ENCODE results near the gene UBN2. TPM values are rescaled to one million over a fixed set of nuclear protein-coding genes. Genes with fewer than 3 reads are reported as not detected.

Gene UBN2
- total RNA-seq, 6 experiments from 2014 or later, result 7.7 to 10.1 (median 9.3) TPM

GRCh38 chr7:139286144-139286543 is 55.1 kb downstream of the UBN2 start:
- H3K27ac Mint-ChIP-seq, result no peak overlapping the region
- DNase-seq, result no peak
- no peaks in the 10 kb centered on the region for H3K27me3 Mint-ChIP-seq (ENCODE audit: insufficient read depth)
- H3K36me3 Mint-ChIP-seq (ENCODE audit: low read depth), result peaks cover 25% of the 10 kb centered on the region
- no peaks in the 10 kb centered on the region for H3K9me3 Mint-ChIP-seq
- no peak overlapping the region for H3K4me3 Mint-ChIP-seq
- TF ChIP-seq CTCF (IDR thresholded peaks at IDR 0.05), result no peak
- no peaks in the 10 kb centered on the region for H3K4me1 Mint-ChIP-seq (ENCODE audit: low read depth)

GRCh38 chr7:139292821-139293220 is 61.8 kb downstream of the UBN2 start:
- Mint-ChIP-seq H3K4me3 (no peak overlapping the region), H3K27me3 (ENCODE audit: insufficient read depth) (no peaks in the 10 kb centered on the region), H3K27ac (no peak overlapping the region), H3K4me1 (ENCODE audit: low read depth) (no peaks in the 10 kb centered on the region), H3K9me3 (no peaks in the 10 kb centered on the region), H3K36me3 (ENCODE audit: low read depth) (peaks cover 12% of the 10 kb centered on the region)
- no peak for TF ChIP-seq CTCF (IDR thresholded peaks at IDR 0.05)
- no peak for DNase-seq

GRCh38 chr7:139293534-139293933 is 62.5 kb downstream of the UBN2 start:
- no peak for DNase-seq
- H3K36me3 Mint-ChIP-seq (ENCODE audit: low read depth), result peaks cover 9% of the 10 kb centered on the region
- H3K4me1 Mint-ChIP-seq (ENCODE audit: low read depth), result no peaks in the 10 kb centered on the region
- no peak overlapping the region for H3K4me3 Mint-ChIP-seq
- H3K27ac Mint-ChIP-seq, result no peak overlapping the region
- no peaks in the 10 kb centered on the region for H3K9me3 Mint-ChIP-seq
- no peak for TF ChIP-seq CTCF (IDR thresholded peaks at IDR 0.05)
- H3K27me3 Mint-ChIP-seq (ENCODE audit: insufficient read depth), result no peaks in the 10 kb centered on the region

- Mint-ChIP-seq H3K4me1 (ENCODE audit: low read depth) (no peaks in the 10 kb centered on the region), H3K36me3 (ENCODE audit: low read depth) (peaks cover 9% of the 10 kb centered on the region), H3K4me3 (no peak overlapping the region), H3K9me3 (no peaks in the 10 kb centered on the region), H3K27ac (no peak overlapping the region), H3K27me3 (ENCODE audit: insufficient read depth) (no peaks in the 10 kb centered on the region)
- no peak for DNase-seq
- TF ChIP-seq CTCF (IDR thresholded peaks at IDR 0.05), result no peak
Observed at GRCh38 chr7:139294241-139294640, 63.2 kb downstream of the UBN2 start.

- Mint-ChIP-seq H3K36me3 (ENCODE audit: low read depth) (peaks cover 9% of the 10 kb centered on the region), H3K9me3 (no peaks in the 10 kb centered on the region), H3K27me3 (ENCODE audit: insufficient read depth) (no peaks in the 10 kb centered on the region), H3K4me1 (ENCODE audit: low read depth) (peaks cover under 1% of the 10 kb centered on the region; the same call in 1 of the 2 replicates), H3K27ac (no peak overlapping the region), H3K4me3 (no peak overlapping the region)
- no peak for TF ChIP-seq CTCF (IDR thresholded peaks at IDR 0.05)
- no peak for DNase-seq
Observed at GRCh38 chr7:139294951-139295575, 64.0 kb downstream of the UBN2 start.

All from HFFc6 (cell line).